Measurements from ENCODE around the gene ARHGEF33.

DNA sequence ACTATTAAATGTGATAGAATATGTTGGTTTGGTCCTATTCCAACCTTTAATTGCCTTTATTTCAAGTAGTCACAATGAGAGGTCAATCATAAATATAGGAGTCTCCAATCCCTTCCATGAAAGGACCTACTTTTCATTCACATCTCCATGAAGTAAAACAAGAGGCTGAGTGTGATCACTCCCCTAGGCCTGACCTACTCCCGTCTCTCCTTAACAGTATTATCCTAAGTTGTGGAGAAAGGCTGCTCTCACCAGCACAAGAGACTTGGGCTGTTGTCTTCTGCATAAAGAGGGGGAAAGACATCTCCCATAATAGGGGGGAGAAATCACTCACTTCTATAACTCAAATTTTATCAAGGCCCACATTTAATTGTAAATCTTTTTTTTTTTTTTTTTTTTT lies 125.7 kb downstream of the ARHGEF33 start:
- TF ChIP-seq, protein P1, sequence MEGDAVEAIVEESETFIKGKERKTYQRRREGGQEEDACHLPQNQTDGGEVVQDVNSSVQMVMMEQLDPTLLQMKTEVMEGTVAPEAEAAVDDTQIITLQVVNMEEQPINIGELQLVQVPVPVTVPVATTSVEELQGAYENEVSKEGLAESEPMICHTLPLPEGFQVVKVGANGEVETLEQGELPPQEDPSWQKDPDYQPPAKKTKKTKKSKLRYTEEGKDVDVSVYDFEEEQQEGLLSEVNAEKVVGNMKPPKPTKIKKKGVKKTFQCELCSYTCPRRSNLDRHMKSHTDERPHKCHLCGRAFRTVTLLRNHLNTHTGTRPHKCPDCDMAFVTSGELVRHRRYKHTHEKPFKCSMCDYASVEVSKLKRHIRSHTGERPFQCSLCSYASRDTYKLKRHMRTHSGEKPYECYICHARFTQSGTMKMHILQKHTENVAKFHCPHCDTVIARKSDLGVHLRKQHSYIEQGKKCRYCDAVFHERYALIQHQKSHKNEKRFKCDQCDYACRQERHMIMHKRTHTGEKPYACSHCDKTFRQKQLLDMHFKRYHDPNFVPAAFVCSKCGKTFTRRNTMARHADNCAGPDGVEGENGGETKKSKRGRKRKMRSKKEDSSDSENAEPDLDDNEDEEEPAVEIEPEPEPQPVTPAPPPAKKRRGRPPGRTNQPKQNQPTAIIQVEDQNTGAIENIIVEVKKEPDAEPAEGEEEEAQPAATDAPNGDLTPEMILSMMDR (IDR thresholded peaks at IDR 0.05; ENCODE audit: insufficient read depth, low read depth, low read length) = no peak
- TF ChIP-seq EZH2 (IDR thresholded peaks at IDR 0.05; ENCODE audit: insufficient read depth, low read length) = no peak

Data from astrocyte (in vitro differentiated cells and primary cell).